ENCODE measurements around the gene SURF2. TPM values are rescaled to one million over a fixed set of nuclear protein-coding genes. Genes with fewer than 3 reads are reported as not detected.

The SURF2 gene
- total and polyA plus RNA-seq, 9 of the 15 experiments (the other 6 are each of a cell fraction or from before 2014, with no cell fraction given), result 5.5 to 82.5 (median 21.3) TPM

GRCh38 chr9:133347985-133348717, 8.2 kb upstream of the SURF2 start, which contains the start of the genes MED22 and RPL7A (continued):
- TF ChIP-seq CHD2 (IDR thresholded peaks at IDR 0.05; ENCODE audit: low read depth, low read length) (peak; percentile 98), DACH1 (IDR thresholded peaks at IDR 0.05; ENCODE audit: partially characterized antibody) (no peak), BRF2 (IDR thresholded peaks at IDR 0.05; ENCODE audit: borderline replicate concordance, insufficient read depth, insufficient read length) (no peak), ZZZ3 (IDR thresholded peaks at IDR 0.05) (peak; percentile 100), RB1 (IDR thresholded peaks at IDR 0.05; ENCODE audit: low read depth) (peak; percentile 73), ZBTB40 (IDR thresholded peaks at IDR 0.05) (0 out of 2 replicates have a peak, but pooled peaks have one; percentile 44), ZBTB40 (CRISPR knock-in tag; IDR thresholded peaks at IDR 0.05) (no peak)
